AG09319 (cell line): ENCODE results near the gene OR52K1.
"Not testable (repeated sequence)": the region's sequence is repeated elsewhere in the genome, so short reads cannot be mapped to it uniquely, and the experiment has no call there.

Experiments used
- DNase-seq: peaks from one replicate; pipeline ENCODE4 v3.0.0-alpha.2; 2010; ENCODE audit warnings: low read depth; ENCODE audit errors: extremely low read depth
- CTCF ChIP-seq: IDR thresholded peaks from 2 replicates; pipeline ENCODE4 v1.5.1; 2011; ENCODE audit warnings: low read depth, mild to moderate bottlenecking, inconsistent platforms, low read length, moderate library complexity

OR52K1 gene

GRCh38 chr11:4511282-4512245, 29.1 kb downstream of the OR52K1 start:
- peak; percentile 69 for DNase-seq
- TF ChIP-seq CTCF, result no peak

GRCh38 chr11:4514196-4514595, 31.8 kb downstream of the OR52K1 start:
- no peak for DNase-seq
- no peak for TF ChIP-seq CTCF

- DNase-seq, result no peak
- no peak for TF ChIP-seq CTCF
Observed at GRCh38 chr11:4522339-4522738, 39.9 kb downstream of the OR52K1 start.

- DNase-seq, result no peak
- TF ChIP-seq CTCF, result no peak
Observed at GRCh38 chr11:4522752-4523151, 40.3 kb downstream of the OR52K1 start.

GRCh38 chr11:4523666-4524065, 41.2 kb downstream of the OR52K1 start:
- DNase-seq, result no peak

GRCh38 chr11:4527926-4528325, 45.5 kb downstream of the OR52K1 start:
- no peak for TF ChIP-seq CTCF

More at GRCh38 chr11:4523666-4524065, 41.2 kb downstream of the OR52K1 start:
- TF ChIP-seq CTCF, result no peak

GRCh38 chr11:4531686-4532085, 49.2 kb downstream of the OR52K1 start:
- DNase-seq, result not testable (repeated sequence)

More at GRCh38 chr11:4527926-4528325, 45.5 kb downstream of the OR52K1 start:
- no peak for DNase-seq
